ENCODE data around the gene YPEL2.

YPEL2 gene

DNA sequence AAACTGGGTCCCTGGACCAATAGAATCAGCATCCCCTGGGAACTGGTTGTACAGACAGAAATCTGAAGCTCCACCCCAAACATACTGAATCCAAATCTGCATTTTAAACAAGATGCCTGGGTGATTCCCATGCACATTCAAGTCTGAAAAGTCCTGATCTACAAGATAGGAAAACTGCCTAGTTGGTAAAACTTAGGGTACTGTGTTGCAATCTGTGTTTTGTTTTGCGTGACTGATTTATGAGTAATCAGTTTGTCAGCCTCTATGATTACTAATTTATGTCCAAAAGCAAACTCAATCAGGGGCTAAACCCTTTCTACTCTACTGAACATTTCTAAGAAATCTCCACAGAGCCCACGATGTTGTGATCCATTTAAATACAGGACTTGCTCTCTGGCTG is 103.8 kb downstream of the YPEL2 start:
- TF ChIP-seq, protein P1, sequence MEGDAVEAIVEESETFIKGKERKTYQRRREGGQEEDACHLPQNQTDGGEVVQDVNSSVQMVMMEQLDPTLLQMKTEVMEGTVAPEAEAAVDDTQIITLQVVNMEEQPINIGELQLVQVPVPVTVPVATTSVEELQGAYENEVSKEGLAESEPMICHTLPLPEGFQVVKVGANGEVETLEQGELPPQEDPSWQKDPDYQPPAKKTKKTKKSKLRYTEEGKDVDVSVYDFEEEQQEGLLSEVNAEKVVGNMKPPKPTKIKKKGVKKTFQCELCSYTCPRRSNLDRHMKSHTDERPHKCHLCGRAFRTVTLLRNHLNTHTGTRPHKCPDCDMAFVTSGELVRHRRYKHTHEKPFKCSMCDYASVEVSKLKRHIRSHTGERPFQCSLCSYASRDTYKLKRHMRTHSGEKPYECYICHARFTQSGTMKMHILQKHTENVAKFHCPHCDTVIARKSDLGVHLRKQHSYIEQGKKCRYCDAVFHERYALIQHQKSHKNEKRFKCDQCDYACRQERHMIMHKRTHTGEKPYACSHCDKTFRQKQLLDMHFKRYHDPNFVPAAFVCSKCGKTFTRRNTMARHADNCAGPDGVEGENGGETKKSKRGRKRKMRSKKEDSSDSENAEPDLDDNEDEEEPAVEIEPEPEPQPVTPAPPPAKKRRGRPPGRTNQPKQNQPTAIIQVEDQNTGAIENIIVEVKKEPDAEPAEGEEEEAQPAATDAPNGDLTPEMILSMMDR (IDR thresholded peaks at IDR 0.05), result no peak
- peaks cover 6% of the 10 kb centered on the region for H3K27me3 Mint-ChIP-seq (ENCODE audit: low read depth, poor library complexity)
- peaks cover 17% of the 10 kb centered on the region for H3K9me3 Mint-ChIP-seq
- no peak overlapping the region for H3K27ac Mint-ChIP-seq
- H3K36me3 Mint-ChIP-seq (ENCODE audit: low read depth), result peaks cover 6% of the 10 kb centered on the region
- peaks cover 50% of the 10 kb centered on the region for H3K4me1 Mint-ChIP-seq
- H3K4me3 Mint-ChIP-seq, result no peak overlapping the region
- DNase-seq, result no peak

DNA sequence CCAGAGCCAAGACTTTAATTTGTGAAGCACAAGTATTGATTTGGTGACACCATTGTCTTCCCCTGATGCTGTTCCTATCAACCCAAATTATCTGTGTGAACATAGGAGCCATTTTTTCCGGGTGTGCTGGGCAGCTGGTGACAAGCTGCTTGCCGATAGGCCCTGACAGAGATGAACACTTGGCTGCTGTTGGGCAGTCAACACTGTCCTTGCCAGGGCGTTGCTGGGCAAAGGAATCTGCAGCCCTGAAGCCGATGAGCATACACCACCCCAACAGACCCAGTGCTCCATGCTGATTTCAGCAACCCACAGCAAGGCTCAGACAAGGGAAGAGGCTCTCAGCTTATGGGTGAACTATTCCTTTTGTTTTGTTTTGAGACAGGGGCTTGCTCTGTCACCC is 105.4 kb downstream of the YPEL2 start:
- Mint-ChIP-seq H3K9me3 (peaks cover 8% of the 10 kb centered on the region), H3K27ac (no peak overlapping the region), H3K4me1 (peaks cover 59% of the 10 kb centered on the region), H3K4me3 (no peak overlapping the region), H3K36me3 (ENCODE audit: low read depth) (peaks cover 2% of the 10 kb centered on the region), H3K27me3 (ENCODE audit: low read depth, poor library complexity) (peaks cover 14% of the 10 kb centered on the region)
- DNase-seq, result no peak
- TF ChIP-seq, protein P1 (IDR thresholded peaks at IDR 0.05), result no peak

DNA sequence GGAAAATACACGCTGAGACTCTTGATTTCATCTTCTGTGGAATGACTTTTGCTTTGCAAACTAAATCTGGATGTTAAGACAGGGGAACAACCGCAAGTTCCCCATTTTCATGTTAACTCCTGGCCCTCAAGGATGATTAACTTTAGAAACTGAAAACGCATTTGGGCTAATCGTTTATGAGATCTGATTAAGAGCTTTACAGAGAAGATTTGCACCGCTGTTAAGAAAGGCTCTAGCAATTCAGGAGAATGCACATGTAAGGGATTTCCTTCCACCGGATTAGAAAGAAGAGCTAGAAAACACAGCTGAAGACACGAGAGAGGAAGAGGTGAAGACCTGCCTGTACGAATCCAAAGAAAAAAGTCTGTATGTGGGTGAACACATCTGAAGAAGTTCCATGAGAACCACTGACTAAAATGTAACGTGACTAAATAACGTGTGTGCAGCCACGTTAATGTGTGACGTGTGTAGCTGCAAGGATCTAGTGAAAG is 106.4 kb downstream of the YPEL2 start:
- H3K4me1 Mint-ChIP-seq, result peaks cover 59% of the 10 kb centered on the region
- H3K9me3 Mint-ChIP-seq, result peaks cover 1% of the 10 kb centered on the region
- DNase-seq, result no peak

DNA sequence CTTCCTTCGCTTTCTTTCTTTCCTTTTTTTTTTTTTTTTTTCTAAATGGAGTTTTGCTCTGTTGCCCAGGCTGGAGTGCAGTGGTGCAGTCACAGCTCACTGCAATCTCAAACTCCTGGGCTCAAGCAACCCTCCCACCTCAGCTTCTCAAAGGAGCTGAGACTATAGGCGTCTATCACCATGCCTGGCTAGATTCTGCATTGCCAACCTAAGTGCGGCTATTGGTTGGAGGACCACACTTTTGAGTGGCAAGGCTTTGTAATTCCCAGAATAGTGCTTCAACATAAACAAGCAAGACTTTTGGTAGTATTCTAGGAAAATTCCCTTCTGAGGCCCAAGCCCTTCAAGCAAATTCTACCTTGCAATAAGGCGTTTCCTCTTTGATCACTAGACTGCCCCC is 107.8 kb downstream of the YPEL2 start:
- H3K9me3 Mint-ChIP-seq, result no peaks in the 10 kb centered on the region

More for the DNA sequence above, 106.4 kb downstream of the YPEL2 start:
- TF ChIP-seq, protein P1 (IDR thresholded peaks at IDR 0.05), result no peak
- peak overlapping the region; percentile 66 for H3K27ac Mint-ChIP-seq
- H3K27me3 Mint-ChIP-seq (ENCODE audit: low read depth, poor library complexity), result peaks cover 12% of the 10 kb centered on the region
- H3K4me3 Mint-ChIP-seq, result no peak overlapping the region
- H3K36me3 Mint-ChIP-seq (ENCODE audit: low read depth), result no peaks in the 10 kb centered on the region

DNA sequence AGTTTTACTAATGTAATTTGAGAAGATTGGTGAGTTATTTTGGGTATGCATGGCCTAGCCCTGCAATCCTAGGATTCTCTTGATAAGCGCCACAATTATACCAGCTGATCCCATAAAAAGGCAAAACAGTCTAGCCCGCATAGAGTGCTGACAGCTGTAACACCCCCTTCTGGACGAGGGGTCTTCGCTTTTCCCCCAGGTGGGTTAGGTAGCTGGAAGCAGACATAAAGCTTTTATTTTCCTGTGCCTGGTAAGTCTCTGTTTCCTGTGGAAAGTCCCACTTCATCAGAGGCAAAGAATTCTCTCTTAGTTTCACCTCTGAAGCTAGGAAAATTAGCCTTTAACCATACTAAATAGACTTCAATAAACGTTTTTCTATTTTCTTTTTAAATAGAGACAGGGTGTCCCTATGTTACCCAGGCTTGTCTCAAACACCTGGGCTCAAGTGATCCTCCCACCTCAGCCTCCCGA is 108.3 kb downstream of the YPEL2 start:
- no peak overlapping the region for H3K27ac Mint-ChIP-seq

More for the DNA sequence above, 107.8 kb downstream of the YPEL2 start:
- TF ChIP-seq, protein P1 (IDR thresholded peaks at IDR 0.05), result no peak
- Mint-ChIP-seq H3K27me3 (ENCODE audit: low read depth, poor library complexity) (peaks cover 15% of the 10 kb centered on the region), H3K4me3 (peak overlapping the region; percentile 44), H3K36me3 (ENCODE audit: low read depth) (no peaks in the 10 kb centered on the region), H3K27ac (peak overlapping the region; percentile 60), H3K4me1 (peaks cover 55% of the 10 kb centered on the region)
- peak; percentile 18 for DNase-seq

More for the DNA sequence above, 108.3 kb downstream of the YPEL2 start:
- DNase-seq, result no peak
- no peak overlapping the region for H3K4me3 Mint-ChIP-seq
- peaks cover 50% of the 10 kb centered on the region for H3K4me1 Mint-ChIP-seq
- H3K9me3 Mint-ChIP-seq, result no peaks in the 10 kb centered on the region
- peaks cover 16% of the 10 kb centered on the region for H3K27me3 Mint-ChIP-seq (ENCODE audit: low read depth, poor library complexity)
- H3K36me3 Mint-ChIP-seq (ENCODE audit: low read depth), result no peaks in the 10 kb centered on the region
- TF ChIP-seq, protein P1 (IDR thresholded peaks at IDR 0.05), result no peak

Measured in nephron progenitor cell (in vitro differentiated cells).